Measurements from ENCODE around the gene GNG7. TPM values are rescaled to one million over a fixed set of nuclear protein-coding genes. Genes with fewer than 3 reads are reported as not detected.
A peak's percentile ranks its signal among the peaks of the same experiment; 100 is the strongest.
"Not testable (repeated sequence)": the region's sequence is repeated elsewhere in the genome, so short reads cannot be mapped to it uniquely, and the experiment has no call there.

The GNG7 gene
- total RNA-seq, 1 donor from 2014 or later, result 1.7 TPM

DNA sequence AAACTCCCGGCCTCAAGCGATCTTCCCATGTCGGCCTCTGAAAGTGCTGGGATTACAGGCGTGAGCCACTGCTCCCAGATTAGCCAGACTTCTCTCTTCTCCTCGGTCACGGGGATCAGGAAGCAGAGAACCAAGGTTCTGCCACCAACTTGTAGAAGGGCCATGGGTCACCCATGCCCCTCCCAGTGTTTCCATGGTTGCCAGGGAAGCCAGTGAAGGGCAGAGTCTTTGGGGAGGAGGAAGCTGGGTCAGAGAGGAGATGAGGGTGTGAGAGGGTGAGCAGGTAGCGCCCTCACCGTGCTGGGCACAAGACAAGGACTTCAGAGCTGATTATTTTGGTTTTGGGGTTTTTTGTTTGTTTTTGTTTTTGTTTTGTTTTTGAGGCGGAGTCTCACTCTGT is 77.1 kb downstream of the GNG7 start:
- DNase-seq (ENCODE audit: low spot score), result no peak

GRCh38 chr19:2624537-2625091 is 77.9 kb downstream of the GNG7 start:
- no peak for DNase-seq (ENCODE audit: low spot score)

DNA sequence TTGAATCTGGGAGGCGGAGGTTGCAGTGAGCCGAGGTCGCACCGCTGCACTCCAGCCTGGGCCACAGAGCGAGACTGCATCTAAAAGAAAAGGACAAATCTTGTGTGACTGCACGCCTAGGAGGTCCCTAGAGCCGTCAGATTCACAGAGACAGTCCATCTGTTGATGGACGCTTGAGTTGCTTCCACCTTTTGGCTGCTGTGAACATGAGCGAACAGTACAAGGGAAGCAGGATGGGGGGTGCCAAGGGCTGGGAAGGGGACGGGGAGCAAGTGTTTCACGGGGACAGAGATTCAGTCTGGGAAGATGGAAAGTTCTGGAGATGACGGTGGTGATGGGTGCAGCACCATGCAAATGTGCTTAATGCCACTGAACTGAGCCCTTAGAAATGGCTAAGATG is 78.7 kb downstream of the GNG7 start:
- no peak for DNase-seq (ENCODE audit: low spot score)

- DNase-seq (ENCODE audit: low spot score), result not testable (repeated sequence)
These were observed 80.0 kb downstream of the GNG7 start for GRCh38 chr19:2622371-2622961.

GRCh38 chr19:2619076-2619475 is 83.4 kb downstream of the GNG7 start:
- no peak for DNase-seq (ENCODE audit: low spot score)

GRCh38 chr19:2618611-2619010 is 83.9 kb downstream of the GNG7 start:
- DNase-seq (ENCODE audit: low spot score), result no peak

- DNase-seq (ENCODE audit: low spot score), result no peak
These were observed 84.9 kb downstream of the GNG7 start for GRCh38 chr19:2617393-2618165.

DNA sequence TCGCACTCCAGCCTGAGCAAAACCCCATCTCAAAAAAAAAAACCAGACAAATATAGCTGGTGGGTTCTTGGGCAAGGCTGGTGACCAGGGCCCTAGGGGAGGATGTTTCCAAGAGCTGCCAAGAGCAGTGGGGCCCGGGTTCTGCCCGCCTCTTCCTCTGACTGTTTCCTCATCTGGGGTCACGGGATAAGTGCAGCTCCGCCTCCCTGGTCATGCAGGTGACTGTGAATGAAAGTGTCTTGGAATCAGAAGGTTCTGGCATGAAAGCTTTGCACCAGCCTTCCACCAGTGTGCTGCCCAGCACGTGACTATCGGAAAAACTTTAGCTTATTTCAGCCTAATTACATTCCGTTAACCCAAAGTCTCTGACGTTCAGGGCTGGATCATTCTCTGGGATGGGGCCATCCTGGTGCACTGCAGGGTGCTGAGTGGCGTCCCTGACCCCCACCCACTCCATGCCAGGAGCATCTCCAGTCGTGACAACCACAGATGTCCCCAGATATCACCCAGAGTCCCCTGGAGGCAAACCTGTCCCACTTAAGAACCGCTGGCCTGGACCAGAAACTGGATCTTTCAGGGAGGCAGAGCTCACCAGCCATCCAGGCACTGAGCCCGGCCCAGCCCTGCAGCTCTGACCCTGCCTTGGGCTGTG is 85.6 kb downstream of the GNG7 start:
- DNase-seq (ENCODE audit: low spot score), result no peak

DNA sequence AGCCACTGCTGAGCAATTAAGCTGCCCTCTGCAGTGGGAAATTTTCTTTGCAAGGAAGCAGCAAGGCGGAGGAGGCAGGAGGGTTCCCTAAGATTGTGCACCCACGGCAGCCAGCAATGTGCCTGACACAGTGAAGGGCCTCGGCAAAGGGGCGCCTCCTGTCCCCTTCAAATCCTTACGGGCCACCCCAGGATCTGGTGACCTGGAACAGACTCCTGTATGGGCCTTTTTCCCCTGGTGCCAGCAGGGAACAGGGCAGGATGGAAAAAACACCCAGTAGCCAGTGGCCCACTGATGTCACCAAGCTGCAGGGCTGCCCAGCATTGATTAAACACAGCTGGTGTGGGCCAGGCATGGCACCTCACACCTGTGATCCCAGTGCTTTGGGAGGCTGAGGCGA is 86.7 kb downstream of the GNG7 start:
- no peak for DNase-seq (ENCODE audit: low spot score)

GRCh38 chr19:2613507-2614295 is 88.8 kb downstream of the GNG7 start:
- no peak for DNase-seq (ENCODE audit: low spot score)

- DNase-seq (ENCODE audit: low spot score), result no peak
These were observed 89.8 kb downstream of the GNG7 start for GRCh38 chr19:2612619-2613249.

DNA sequence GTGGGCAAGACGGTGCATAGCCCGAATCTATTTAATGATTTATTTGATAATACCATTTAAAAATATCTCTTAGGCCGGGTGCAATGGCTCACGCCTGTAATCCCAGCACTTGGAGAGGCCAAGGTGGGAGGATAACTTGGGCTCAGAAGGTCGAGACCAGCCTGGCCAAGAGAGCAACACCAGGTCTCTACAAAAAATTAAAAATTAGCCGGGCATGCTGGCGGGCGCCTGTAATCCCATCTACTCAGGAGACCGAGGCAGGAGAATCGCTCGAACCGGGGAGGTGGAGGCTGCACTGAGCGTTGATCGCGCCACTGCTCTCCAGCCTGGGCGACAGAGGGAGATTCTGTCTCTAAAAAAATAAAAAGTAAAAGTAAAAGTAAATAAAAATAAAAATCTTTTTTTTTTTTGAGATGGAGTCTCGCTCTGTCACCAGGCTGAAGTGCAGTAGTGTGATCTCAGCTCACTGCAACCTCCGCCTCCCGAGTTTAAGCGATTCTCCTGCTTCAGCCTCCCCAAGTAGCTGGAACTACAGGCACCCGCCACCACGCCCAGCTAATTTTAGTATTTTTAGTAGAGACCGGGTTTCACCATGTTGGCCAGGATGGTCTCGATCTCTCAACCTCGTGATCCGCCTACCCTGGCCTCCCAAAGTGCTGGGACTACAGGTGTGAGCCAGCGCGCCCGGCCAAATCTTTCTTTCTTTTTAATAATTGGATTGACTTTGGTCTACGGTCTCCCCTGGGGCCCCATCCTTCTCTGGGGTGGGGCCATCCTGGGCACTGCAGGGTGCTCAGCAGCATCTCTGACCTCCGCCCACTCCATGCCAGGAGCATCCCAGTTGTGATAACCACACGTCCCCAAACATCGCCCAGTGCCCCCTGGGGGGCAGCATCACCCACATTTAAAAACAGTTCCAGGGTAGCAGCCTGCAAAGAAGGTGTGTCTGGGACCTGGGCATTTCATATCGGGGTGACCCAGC is 90.7 kb downstream of the GNG7 start:
- DNase-seq (ENCODE audit: low spot score), result no peak

DNA sequence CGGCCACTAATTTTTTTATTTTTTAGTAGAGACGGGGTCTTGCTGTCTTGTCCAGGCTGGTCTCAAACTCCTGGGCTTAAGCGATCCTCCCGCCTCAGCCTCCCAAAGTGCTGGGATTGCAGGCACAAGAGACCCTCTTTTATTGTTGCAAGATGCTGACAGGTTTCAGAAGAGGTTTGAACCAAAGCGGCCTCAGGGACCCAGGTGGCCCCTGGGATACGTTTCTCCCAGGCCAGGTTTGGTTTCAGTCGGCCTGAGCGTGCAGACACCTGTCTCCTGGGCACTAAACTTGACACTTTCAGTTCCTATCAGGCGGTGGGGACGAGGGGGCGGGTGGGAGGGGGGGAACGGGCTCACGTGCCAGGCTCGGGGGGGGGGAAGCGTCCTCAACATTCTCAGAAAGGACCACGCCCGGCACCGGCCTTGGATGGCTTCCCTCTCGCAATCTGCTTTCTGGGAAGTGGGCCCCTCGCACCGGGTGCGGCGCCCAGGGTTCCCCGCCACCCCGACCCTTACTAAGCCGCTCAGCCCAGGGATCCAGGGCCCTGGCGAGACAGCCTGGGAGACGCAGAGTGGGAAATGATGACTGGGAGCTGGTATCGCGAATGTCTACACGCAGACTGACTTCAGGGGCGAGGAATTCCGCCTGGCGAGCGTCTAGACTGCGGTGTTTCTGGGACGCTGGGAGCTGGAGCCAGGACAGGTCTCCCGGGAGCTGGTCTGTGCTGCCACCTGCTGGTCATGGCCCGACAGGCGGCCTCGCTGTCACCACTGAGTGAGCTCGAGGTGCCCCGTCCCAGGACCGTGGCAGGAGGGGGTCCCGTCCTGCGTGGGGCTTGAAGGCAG is 91.6 kb downstream of the GNG7 start:
- peak; percentile 98 for DNase-seq (ENCODE audit: low spot score)

GRCh38 chr19:2609389-2610116 is 92.9 kb downstream of the GNG7 start:
- no peak for DNase-seq (ENCODE audit: low spot score)

DNA sequence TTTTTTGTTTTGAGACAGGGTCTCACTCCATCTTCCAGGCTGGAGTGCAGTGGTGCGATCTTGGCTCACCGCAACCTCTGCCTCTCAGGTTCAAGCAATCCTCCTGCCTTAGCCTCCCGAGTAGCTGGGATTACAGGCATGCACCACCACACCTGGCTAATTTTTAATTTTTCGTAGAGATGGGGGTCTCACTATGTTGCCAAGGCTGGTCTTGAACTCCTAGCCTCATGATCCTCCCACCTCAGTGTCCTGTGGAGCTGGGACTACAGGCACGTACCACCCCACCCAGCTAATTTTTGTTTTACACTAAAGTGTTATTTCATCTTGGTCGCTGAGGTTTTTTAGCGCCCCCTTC is 93.5 kb downstream of the GNG7 start:
- DNase-seq (ENCODE audit: low spot score), result not testable (repeated sequence)

- no peak for DNase-seq (ENCODE audit: low spot score)
These were observed 93.9 kb downstream of the GNG7 start for GRCh38 chr19:2608602-2608922.

DNA sequence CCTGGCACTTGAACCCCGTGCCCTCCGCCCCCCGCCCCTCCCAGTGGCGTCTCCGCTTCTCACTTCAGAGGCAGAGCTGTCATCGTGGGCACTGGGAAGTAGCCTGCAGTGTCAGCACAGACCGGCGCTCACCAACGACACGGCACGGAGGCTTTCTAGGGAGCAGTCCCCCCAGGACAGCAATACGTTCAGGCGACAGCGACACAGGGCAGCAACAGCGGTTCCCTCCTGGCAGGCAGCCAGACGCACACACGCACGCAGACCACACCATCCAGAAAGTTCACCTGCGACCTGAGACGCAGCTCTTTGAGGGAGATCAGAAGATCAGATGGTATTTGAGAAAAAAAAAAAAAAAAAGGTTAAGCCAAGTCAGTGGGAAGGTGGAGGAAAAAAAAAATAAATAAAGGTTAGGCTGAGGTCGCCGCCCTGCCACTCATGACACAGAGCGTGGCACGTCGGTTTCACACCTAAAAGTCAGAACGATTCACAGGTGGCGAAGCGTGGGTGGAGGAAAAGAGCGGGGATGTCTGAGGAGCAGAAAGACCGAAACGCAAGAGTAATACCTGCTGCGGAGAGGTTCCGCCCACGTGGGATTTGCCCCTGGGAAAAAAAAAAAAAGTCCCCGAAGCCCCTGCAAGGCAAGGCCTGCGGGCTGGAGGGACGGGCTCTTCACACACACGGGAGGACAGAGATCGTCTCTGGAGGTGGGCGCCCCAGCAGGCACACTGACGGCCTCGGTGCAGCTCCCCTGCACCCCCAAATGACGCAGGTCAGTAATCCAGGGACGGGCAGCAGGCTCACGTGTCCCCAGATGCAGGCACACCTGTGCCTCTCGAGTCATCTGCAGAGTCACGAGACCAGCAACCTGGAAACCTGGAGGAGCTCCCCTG is 94.5 kb downstream of the GNG7 start:
- no peak for DNase-seq (ENCODE audit: low spot score)

Measured in mesenteric fat pad (tissue), 1 donor.